Caco-2 (cell line): ENCODE measurements around the gene SLC16A10. TPM values are rescaled to one million over a fixed set of nuclear protein-coding genes. Genes with fewer than 3 reads are reported as not detected.

ENCODE experiments used
- BruUV-seq: library from RNA; stranded (reverse); fragments of 400-500 nt; replicated peaks from 2 replicates; lab custom pipeline; 2021; lab: Mats Ljungman, UMichigan
- CTCF ChIA-PET: fragments of 300-600 bp; sonication (Branson Sonifier 250); formaldehyde crosslinking; loops from one replicate; lab custom pipeline; 2022; ENCODE audit warnings: antibody characterized with exemption; lab: Charles Lee
- POLR2A ChIA-PET: fragments of 300-600 bp; sonication (Branson Sonifier 250); formaldehyde crosslinking; loops from one replicate; lab custom pipeline; 2022; ENCODE audit warnings: antibody characterized with exemption; lab: Charles Lee
- DNase-seq, 2 experiments: peaks; one replicate each; pipeline versions ENCODE4 v3.0.0 to v3.0.0-alpha.2; 2020 to 2022
- H3K27me3 ChIP-seq: replicated peaks from 2 replicates; pipeline ENCODE4 v1.6.0; 2011; ENCODE audit warnings: low read length; ENCODE audit not compliant: control insufficient read depth, insufficient read depth
- H3K36me3 ChIP-seq: 2 replicates; pipeline ENCODE4 v1.5.1; 2011; ENCODE audit warnings: low read length; ENCODE audit not compliant: control insufficient read depth, insufficient read depth
- H3K4me1 ChIP-seq: fragments of 250-450 bp; sonication (Bioruptor Pico); 2 replicates; pipeline ENCODE4 v1.5.1; 2020; ENCODE audit warnings: mild to moderate bottlenecking
- H3K4me3 ChIP-seq: 2 replicates; pipeline ENCODE4 v1.5.1; 2011; ENCODE audit warnings: low read depth, mild to moderate bottlenecking, control low read depth, low read length
- H3K9me3 ChIP-seq: fragments of 250-450 bp; sonication (Bioruptor Pico); 2 replicates; pipeline ENCODE4 v1.5.1; 2020; ENCODE audit warnings: mild to moderate bottlenecking, moderate library complexity
- H3K27ac Mint-ChIP-seq: one replicate; pipeline ENCODE4 v1.8.0; 2022; ENCODE audit warnings: mixed read lengths; ENCODE audit not compliant: unreplicated experiment
- H3K27me3 Mint-ChIP-seq: one replicate; pipeline ENCODE4 v1.8.0; 2022; ENCODE audit warnings: mixed read lengths; ENCODE audit not compliant: insufficient read depth, unreplicated experiment
- H3K36me3 Mint-ChIP-seq: one replicate; pipeline ENCODE4 v1.8.0; 2022; ENCODE audit warnings: mild to moderate bottlenecking, mixed read lengths; ENCODE audit not compliant: insufficient read depth, unreplicated experiment
- H3K4me1 Mint-ChIP-seq: one replicate; pipeline ENCODE4 v1.8.0; 2022; ENCODE audit warnings: low read depth, mixed read lengths; ENCODE audit not compliant: unreplicated experiment
- H3K4me3 Mint-ChIP-seq: one replicate; pipeline ENCODE4 v1.8.0; 2022; ENCODE audit warnings: mild to moderate bottlenecking, moderate library complexity, mixed read lengths; ENCODE audit not compliant: unreplicated experiment
- H3K9me3 Mint-ChIP-seq: one replicate; pipeline ENCODE4 v1.8.0; 2022; ENCODE audit warnings: mixed read lengths; ENCODE audit not compliant: unreplicated experiment
- CTCF ChIP-seq, 2 experiments: fragments of 200-600 bp in 1 of 2; IDR thresholded peaks; 1 replicate in 1 of 2; 2 replicates in 1 of 2; pipeline versions ENCODE4 v1.5.1 to v1.8.0; 2011 to 2022; ENCODE audit warnings: antibody characterized with exemption in 1 of 2, control low read depth in 1 of 2, inconsistent platforms in 1 of 2, low read depth in 1 of 2, low read length in 1 of 2, mild to moderate bottlenecking in 1 of 2, moderate library complexity in 1 of 2; ENCODE audit not compliant: insufficient read depth in 1 of 2, severe bottlenecking in 1 of 2, unreplicated experiment in 1 of 2
- intact Hi-C: fragments of 100-400 bp; cut with micrococcal nuclease; formaldehyde crosslinking; loops from one replicate; pipeline ENCODE4 v1.10.0; 2022; ENCODE audit not compliant: unreplicated experiment
- total RNA-seq: library from RNA; stranded (reverse); gene quantifications from 2 replicates; pipeline ENCODE4 v1.2.3, GENCODE V29; 2022

The SLC16A10 gene
- total RNA-seq, 1 experiment from 2014 or later: 14.2 TPM

GRCh38 chr6:111256646-111257045 lies 169.3 kb downstream of the SLC16A10 start:
- H3K4me3 ChIP-seq: no peak overlapping the region
- peaks cover 13% of the 10 kb centered on the region for H3K4me1 ChIP-seq
- Mint-ChIP-seq H3K36me3 (peaks cover 9% of the 10 kb centered on the region), H3K27ac (no peak overlapping the region), H3K9me3 (no peaks in the 10 kb centered on the region), H3K27me3 (no peaks in the 10 kb centered on the region), H3K4me3 (no peak overlapping the region), H3K4me1 (peaks cover 18% of the 10 kb centered on the region)
- CTCF ChIA-PET: interaction anchor here (0.8 kb wide), 1 partner anchor 373 kb away, joined by 4 read pairs; no protein-coding TSS in a partner anchor
- intact Hi-C loops: loop anchor here (1.0 to 5.0 kb wide), 6 partner anchors 46 to 729 kb away; no protein-coding TSS in a partner anchor
- no TSS peak for BruUV-seq
- POLR2A ChIA-PET: no interaction called here
- H3K27me3 ChIP-seq: no peaks in the 10 kb centered on the region
- peak in 1 of 2 experiments; percentile 36 for TF ChIP-seq CTCF (IDR thresholded peaks at IDR 0.05; ENCODE audit: insufficient read depth in 1 of 2, low read depth in 1 of 2, low read length in 1 of 2, severe bottlenecking in 1 of 2, unreplicated experiment in 1 of 2)
- H3K36me3 ChIP-seq: no peaks in the 10 kb centered on the region
- no peak for DNase-seq
- no peaks in the 10 kb centered on the region for H3K9me3 ChIP-seq

GRCh38 chr6:111258010-111258409 lies 170.7 kb downstream of the SLC16A10 start:
- POLR2A ChIA-PET: interaction anchor here (0.6 kb wide), 1 partner anchor 141 kb away, joined by 15 read pairs; no protein-coding TSS in a partner anchor

GRCh38 chr6:111258615-111259088 lies 171.3 kb downstream of the SLC16A10 start:
- no peak for TF ChIP-seq CTCF (IDR thresholded peaks at IDR 0.05; ENCODE audit: insufficient read depth in 1 of 2, low read depth in 1 of 2, low read length in 1 of 2, severe bottlenecking in 1 of 2, unreplicated experiment in 1 of 2)
- H3K9me3 Mint-ChIP-seq: no peaks in the 10 kb centered on the region
- H3K27ac Mint-ChIP-seq: peak overlapping the region; percentile 76
- Histone ChIP-seq H3K9me3 (no peaks in the 10 kb centered on the region), H3K4me1 (peaks cover 13% of the 10 kb centered on the region), H3K4me3 (peak overlapping the region; percentile 36), H3K27me3 (no peaks in the 10 kb centered on the region), H3K36me3 (no peaks in the 10 kb centered on the region)
- intact Hi-C loops: loop anchor here (1.0 to 5.0 kb wide), 10 partner anchors 18 to 785 kb away; partner anchors contain the start of gene REV3L
- H3K27me3 Mint-ChIP-seq: no peaks in the 10 kb centered on the region
- peak overlapping the region; percentile 77 for H3K4me3 Mint-ChIP-seq
- ChIA-PET POLR2A (interaction anchor here (0.6 to 1.5 kb wide), 6 partner anchors 19 to 347 kb away, joined by 3 to 17 read pairs (median 8); partner anchors contain the start of genes REV3L and TRAF3IP2), CTCF (interaction anchor here (0.6 to 1.4 kb wide), 18 partner anchors 18 to 785 kb away, joined by 3 to 15 read pairs (median 4); partner anchors contain the start of genes GTF3C6 and REV3L)
- no peak for DNase-seq
- no TSS peak for BruUV-seq
- peaks cover 16% of the 10 kb centered on the region for H3K4me1 Mint-ChIP-seq
- peaks cover 22% of the 10 kb centered on the region for H3K36me3 Mint-ChIP-seq

More at GRCh38 chr6:111258010-111258409, 170.7 kb downstream of the SLC16A10 start:
- H3K36me3 ChIP-seq: no peaks in the 10 kb centered on the region
- H3K9me3 ChIP-seq: no peaks in the 10 kb centered on the region
- H3K27me3 Mint-ChIP-seq: no peaks in the 10 kb centered on the region
- H3K4me1 ChIP-seq: peaks cover 13% of the 10 kb centered on the region
- H3K4me3 ChIP-seq: no peak overlapping the region
- H3K36me3 Mint-ChIP-seq: peaks cover 18% of the 10 kb centered on the region
- H3K4me1 Mint-ChIP-seq: peaks cover 18% of the 10 kb centered on the region
- peak overlapping the region; percentile 77 for H3K4me3 Mint-ChIP-seq
- no peak for DNase-seq
- no peaks in the 10 kb centered on the region for H3K27me3 ChIP-seq
- no peaks in the 10 kb centered on the region for H3K9me3 Mint-ChIP-seq
- CTCF ChIA-PET: interaction anchor here (1.3 to 1.4 kb wide), 2 partner anchors 64 to 199 kb away, joined by 5 to 6 read pairs; no protein-coding TSS in a partner anchor
- no TSS peak for BruUV-seq
- intact Hi-C loops: loop anchor here (2.0 to 5.0 kb wide), 6 partner anchors 49 to 731 kb away; partner anchors contain the start of gene REV3L
- no peak for TF ChIP-seq CTCF (IDR thresholded peaks at IDR 0.05; ENCODE audit: insufficient read depth in 1 of 2, low read depth in 1 of 2, low read length in 1 of 2, severe bottlenecking in 1 of 2, unreplicated experiment in 1 of 2)
- H3K27ac Mint-ChIP-seq: peak overlapping the region; percentile 76
